Measurements from ENCODE around the gene ID4. TPM values are rescaled to one million over a fixed set of nuclear protein-coding genes. Genes with fewer than 3 reads are reported as not detected.

ID4 gene
- total and polyA plus RNA-seq, 2 donors from 2014 or later: 17.9 to 60.4 TPM

GRCh38 chr6:19803331-19804204 lies 33.6 kb upstream of the ID4 start:
- Histone ChIP-seq H3K4me3 (ENCODE audit: low read length in 3 of 3) (peak overlapping the region; percentile 56 to 83 (median 64)), H3K27ac (ENCODE audit: low read depth in 2 of 2, low read length in 2 of 2) (peak overlapping the region in 1 of 2 donors; percentile 93), H3K36me3 (ENCODE audit: control insufficient read depth in 2 of 3, insufficient read depth in 3 of 3, low read length in 3 of 3) (no peaks in the 10 kb centered on the region), H3K9ac (ENCODE audit: low read length in 3 of 3) (peak overlapping the region in 2 of 3 donors; percentile 43 to 85), H3K4me1 (ENCODE audit: control insufficient read depth in 2 of 3, insufficient read depth in 2 of 3, low read depth in 1 of 3, low read length in 3 of 3) (peaks cover 0 to 2% (median 0%) of the 10 kb centered on the region in 3 donors), H3K27me3 (ENCODE audit: control insufficient read depth, insufficient read depth, low read length) (no peaks in the 10 kb centered on the region), H3K9me3 (ENCODE audit: control insufficient read depth in 2 of 3, insufficient read depth in 1 of 3, low read length in 3 of 3) (no peaks in the 10 kb centered on the region)
- intact Hi-C loops (cut with DNase I): no loop called here
- TF ChIP-seq, protein P1, sequence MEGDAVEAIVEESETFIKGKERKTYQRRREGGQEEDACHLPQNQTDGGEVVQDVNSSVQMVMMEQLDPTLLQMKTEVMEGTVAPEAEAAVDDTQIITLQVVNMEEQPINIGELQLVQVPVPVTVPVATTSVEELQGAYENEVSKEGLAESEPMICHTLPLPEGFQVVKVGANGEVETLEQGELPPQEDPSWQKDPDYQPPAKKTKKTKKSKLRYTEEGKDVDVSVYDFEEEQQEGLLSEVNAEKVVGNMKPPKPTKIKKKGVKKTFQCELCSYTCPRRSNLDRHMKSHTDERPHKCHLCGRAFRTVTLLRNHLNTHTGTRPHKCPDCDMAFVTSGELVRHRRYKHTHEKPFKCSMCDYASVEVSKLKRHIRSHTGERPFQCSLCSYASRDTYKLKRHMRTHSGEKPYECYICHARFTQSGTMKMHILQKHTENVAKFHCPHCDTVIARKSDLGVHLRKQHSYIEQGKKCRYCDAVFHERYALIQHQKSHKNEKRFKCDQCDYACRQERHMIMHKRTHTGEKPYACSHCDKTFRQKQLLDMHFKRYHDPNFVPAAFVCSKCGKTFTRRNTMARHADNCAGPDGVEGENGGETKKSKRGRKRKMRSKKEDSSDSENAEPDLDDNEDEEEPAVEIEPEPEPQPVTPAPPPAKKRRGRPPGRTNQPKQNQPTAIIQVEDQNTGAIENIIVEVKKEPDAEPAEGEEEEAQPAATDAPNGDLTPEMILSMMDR (IDR thresholded peaks at IDR 0.05; ENCODE audit: borderline replicate concordance, extremely low read depth, insufficient read depth): no peak
- DNase-seq (peak in 4 of 5 donors; percentile 40 to 93 (median 75)), FAIRE-seq (no peak)

DNA sequence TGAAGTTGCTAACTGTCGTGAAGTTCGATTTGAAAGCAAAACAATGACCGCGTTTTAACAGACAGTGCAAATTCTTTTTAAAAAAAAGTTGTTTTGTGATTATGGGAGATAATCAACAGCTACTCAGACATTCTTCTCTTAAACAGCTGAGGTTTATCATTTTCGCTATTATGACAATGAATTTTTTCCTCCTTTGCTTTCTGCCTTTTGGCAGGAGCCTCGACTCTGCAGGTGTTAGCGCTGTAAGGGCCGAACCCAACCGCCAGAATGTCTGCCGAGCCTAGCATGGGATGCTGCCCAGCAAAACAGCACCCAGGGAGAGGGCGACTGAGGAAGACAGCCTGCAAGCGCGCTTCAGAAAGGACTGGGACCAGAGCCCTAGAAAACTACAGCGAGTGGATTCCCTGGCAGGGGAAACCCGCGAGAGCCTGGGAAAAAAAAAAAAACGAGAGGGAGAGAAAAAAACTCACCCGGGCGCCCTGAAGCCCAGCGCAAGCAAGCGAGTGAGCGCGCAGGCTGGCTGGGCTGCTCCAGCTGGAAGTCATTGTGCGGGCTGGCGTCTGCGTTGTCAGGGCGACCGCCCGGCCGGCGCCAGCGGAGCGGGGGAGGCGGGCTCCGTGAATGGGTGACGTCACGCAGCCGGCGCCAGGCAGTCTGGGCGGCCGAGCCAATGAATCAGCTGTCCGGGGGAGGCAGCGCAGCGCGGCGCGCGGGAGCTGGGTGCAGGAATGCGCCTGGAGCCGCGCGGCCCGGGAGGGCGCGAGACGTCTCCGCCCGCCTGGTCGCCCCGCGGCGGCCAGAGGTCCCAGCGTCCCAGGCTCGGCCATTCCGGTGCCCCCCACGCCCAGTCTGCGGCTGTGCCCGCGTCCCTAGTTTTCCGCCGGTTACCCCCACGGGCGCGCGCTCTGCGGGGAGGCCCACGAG lies 32.7 kb upstream of the ID4 start:
- intact Hi-C loops (cut with DNase I): no loop called here
- no peaks in the 10 kb centered on the region for H3K36me3 ChIP-seq (ENCODE audit: control insufficient read depth in 2 of 3, insufficient read depth in 3 of 3, low read length in 3 of 3)
- no peaks in the 10 kb centered on the region for H3K27me3 ChIP-seq (ENCODE audit: control insufficient read depth, insufficient read depth, low read length)
- peak; percentile 98 to 99 (median 99) for DNase-seq
- no peak for FAIRE-seq
- TF ChIP-seq, protein P1 (IDR thresholded peaks at IDR 0.05; ENCODE audit: borderline replicate concordance, extremely low read depth, insufficient read depth): no peak
- peak overlapping the region; percentile 93 to 95 for H3K27ac ChIP-seq (ENCODE audit: low read depth in 2 of 2, low read length in 2 of 2)
- H3K4me3 ChIP-seq (ENCODE audit: low read length in 3 of 3): peak overlapping the region; percentile 56 to 83 (median 64)
- peaks cover 0 to 2% (median 0%) of the 10 kb centered on the region in 3 donors for H3K4me1 ChIP-seq (ENCODE audit: control insufficient read depth in 2 of 3, insufficient read depth in 2 of 3, low read depth in 1 of 3, low read length in 3 of 3)
- peak overlapping the region; percentile 43 to 85 (median 44) for H3K9ac ChIP-seq (ENCODE audit: low read length in 3 of 3)
- H3K9me3 ChIP-seq (ENCODE audit: control insufficient read depth in 2 of 3, insufficient read depth in 1 of 3, low read length in 3 of 3): no peaks in the 10 kb centered on the region

DNA sequence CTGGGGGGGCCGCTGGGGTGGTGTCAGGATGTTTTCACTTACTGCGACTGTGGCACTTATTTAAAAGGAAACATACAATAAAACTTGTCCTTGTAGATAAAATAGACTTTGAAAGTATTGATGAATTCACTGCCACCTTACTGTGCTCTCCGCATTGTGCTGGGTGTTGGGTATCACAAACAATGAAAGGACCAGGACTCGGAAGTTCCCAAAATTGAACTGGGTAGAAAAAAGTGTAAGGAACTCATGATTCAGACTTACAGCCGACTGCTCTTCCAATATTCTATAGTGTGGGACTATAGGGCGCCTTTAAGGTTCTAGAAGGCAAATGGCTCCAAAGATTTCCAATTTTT lies 32.1 kb upstream of the ID4 start:
- TF ChIP-seq, protein P1 (IDR thresholded peaks at IDR 0.05; ENCODE audit: borderline replicate concordance, extremely low read depth, insufficient read depth): no peak
- H3K4me1 ChIP-seq (ENCODE audit: control insufficient read depth in 2 of 3, insufficient read depth in 2 of 3, low read depth in 1 of 3, low read length in 3 of 3): peaks cover 0 to 2% (median 0%) of the 10 kb centered on the region in 3 donors
- DNase-seq: no peak
- H3K9ac ChIP-seq (ENCODE audit: low read length in 3 of 3): peak overlapping the region in 1 of 3 donors; percentile 77
- H3K27ac ChIP-seq (ENCODE audit: low read depth in 2 of 2, low read length in 2 of 2): peak overlapping the region; percentile 92 to 95
- intact Hi-C loops (cut with DNase I): no loop called here
- no peaks in the 10 kb centered on the region for H3K36me3 ChIP-seq (ENCODE audit: control insufficient read depth in 2 of 3, insufficient read depth in 3 of 3, low read length in 3 of 3)
- H3K4me3 ChIP-seq (ENCODE audit: low read length in 3 of 3): peak overlapping the region; percentile 5 to 60 (median 37)
- H3K9me3 ChIP-seq (ENCODE audit: control insufficient read depth in 2 of 3, insufficient read depth in 1 of 3, low read length in 3 of 3): no peaks in the 10 kb centered on the region
- no peak for FAIRE-seq
- H3K27me3 ChIP-seq (ENCODE audit: control insufficient read depth, insufficient read depth, low read length): no peaks in the 10 kb centered on the region
